Stomach (tissue), 4 donors: Measurements from ENCODE around the gene MAP4K5.

ENCODE experiments used
- CTCF ChIP-seq, 7 experiments: fragments of 450-650 bp in 4 of 7; fragments of 200-600 bp in 3 of 7; sonication (generic) in 3 of 7; IDR thresholded peaks; one replicate each; pipeline ENCODE4 v1.5.1; 2016 to 2019; ENCODE audit warnings: antibody characterized with exemption in 7 of 7, control low read depth in 2 of 7, mild to moderate bottlenecking in 1 of 7
- EP300 ChIP-seq: sonication (generic); formaldehyde crosslinking; IDR thresholded peaks from one replicate; pipeline ENCODE4 v1.6.1; 2017; ENCODE audit warnings: antibody characterized with exemption
- POLR2A ChIP-seq, 4 donors: fragments of 450-650 bp; IDR thresholded peaks; one replicate each; pipeline ENCODE4 v1.6.1; 2016; ENCODE audit warnings: antibody characterized with exemption in 4 of 4, control low read depth in 2 of 4, mild to moderate bottlenecking in 1 of 4, moderate library complexity in 1 of 4
- POLR2AphosphoS5 ChIP-seq, 3 donors: sonication (generic); formaldehyde crosslinking; IDR thresholded peaks; one replicate each; pipeline ENCODE4 v1.6.1; 2016; ENCODE audit warnings: antibody characterized with exemption in 3 of 3

GRCh38 chr14:50389668-50390441, 142.5 kb downstream of the MAP4K5 start:
- TF ChIP-seq CTCF (IDR thresholded peaks at IDR 0.05) (no peak), EP300 (no peak), POLR2A (IDR thresholded peaks at IDR 0.05) (no peak), POLR2AphosphoS5 (IDR thresholded peaks at IDR 0.05) (no peak)
